B cell (primary cell): ENCODE data around the gene PSMD5. TPM values are rescaled to one million over a fixed set of nuclear protein-coding genes. Genes with fewer than 3 reads are reported as not detected.

ENCODE experiments used
- ATAC-seq: fragments of 200-7000 bp; cut with Tn5 transposase; one replicate; pipeline ENCODE4 v1.10.0; 2021; ENCODE audit warnings: low read depth, mild to moderate bottlenecking, moderate number of reproducible peaks, moderate library complexity
- CTCF ChIA-PET: fragments of 350-600 bp; sonication (Branson Sonifier 250); formaldehyde crosslinking; loops from one replicate; lab custom pipeline; 2021; ENCODE audit warnings: antibody characterized with exemption, inconsistent platforms; lab: Charles Lee
- POLR2A ChIA-PET: fragments of 350-600 bp; sonication (Branson Sonifier 250); formaldehyde crosslinking; loops from one replicate; lab custom pipeline; 2021; ENCODE audit warnings: antibody characterized with exemption; lab: Charles Lee
- DNase-seq: peaks from one replicate; pipeline ENCODE4 v3.0.0; 2013
- H2AFZ ChIP-seq: 2 replicates; pipeline ENCODE4 v1.6.1; 2012; ENCODE audit warnings: mild to moderate bottlenecking, low read depth, low read length; ENCODE audit not compliant: insufficient read depth, poor library complexity, severe bottlenecking
- H3K27ac ChIP-seq, 2 donors: 1 replicate in 1 of 2; 2 replicates in 1 of 2; pipeline ENCODE4 v1.5.1; 2012 to 2013; ENCODE audit warnings: low read length in 2 of 2, mild to moderate bottlenecking in 2 of 2, moderate library complexity in 1 of 2
- H3K27me3 ChIP-seq, 4 experiments: fragments of 200-600 bp in 1 of 4; sonication (generic) in 1 of 4; replicated peaks in 1 of 4; 1 replicate in 2 of 4; 2 replicates in 2 of 4; pipeline versions ENCODE4 v1.6.1 to v1.7.0; 2013 to 2016; ENCODE audit warnings: low read length in 3 of 4, mild to moderate bottlenecking in 2 of 4, mixed read lengths in 1 of 4, moderate library complexity in 1 of 4; ENCODE audit not compliant: insufficient read depth in 4 of 4, control insufficient read depth in 3 of 4; ENCODE audit errors: control extremely low read depth in 1 of 4
- H3K36me3 ChIP-seq, 2 experiments: replicated peaks in 1 of 2; 1 replicate in 1 of 2; 2 replicates in 1 of 2; pipeline versions ENCODE4 v1.6.1 to v1.7.1; 2013; ENCODE audit warnings: low read length in 1 of 2; ENCODE audit not compliant: insufficient read depth in 2 of 2, control insufficient read depth in 1 of 2; ENCODE audit errors: control extremely low read depth in 1 of 2, extremely low read depth in 1 of 2
- H3K4me1 ChIP-seq, 2 donors: fragments of 200-600 bp in 1 of 2; sonication (generic) in 1 of 2; 1 replicate in 1 of 2; 2 replicates in 1 of 2; pipeline versions ENCODE4 v1.5.1 to v1.6.1; 2013 to 2017; ENCODE audit warnings: low read length in 2 of 2; ENCODE audit not compliant: control insufficient read depth in 2 of 2, insufficient read depth in 2 of 2
- H3K4me2 ChIP-seq: replicated peaks from 2 replicates; pipeline ENCODE3; 2012; ENCODE audit warnings: mild to moderate bottlenecking, low read depth, low read length; ENCODE audit not compliant: poor library complexity, severe bottlenecking
- H3K4me3 ChIP-seq, 5 experiments: fragments of 200-600 bp in 1 of 5; sonication (generic) in 1 of 5; 1 replicate in 3 of 5; 2 replicates in 2 of 5; pipeline versions ENCODE4 v1.5.1 to v1.7.0; 2011 to 2016; ENCODE audit warnings: low read length in 4 of 5, mild to moderate bottlenecking in 4 of 5, low read depth in 2 of 5, control low read depth in 1 of 5, moderate library complexity in 1 of 5; ENCODE audit not compliant: insufficient read depth in 1 of 5; ENCODE audit errors: control extremely low read depth in 1 of 5, extremely low read depth in 1 of 5
- H3K79me2 ChIP-seq: fragments of 200-600 bp; sonication (generic); one replicate; pipeline ENCODE4 v1.6.0; 2016; ENCODE audit warnings: low read length; ENCODE audit not compliant: control insufficient read depth, insufficient read depth
- H3K9ac ChIP-seq: fragments of 200-600 bp; sonication (generic); 2 replicates; pipeline ENCODE4 v1.6.1; 2017; ENCODE audit warnings: mild to moderate bottlenecking, low read length, moderate library complexity
- H3K9me3 ChIP-seq, 3 donors: one replicate each; pipeline versions ENCODE4 v1.6.1 to v1.7.1; 2013; ENCODE audit warnings: low read length in 2 of 3; ENCODE audit not compliant: control insufficient read depth in 2 of 3, insufficient read depth in 1 of 3; ENCODE audit errors: control extremely low read depth in 1 of 3
- H4K20me1 ChIP-seq: 2 replicates; pipeline ENCODE4 v1.6.0; 2012; ENCODE audit warnings: mild to moderate bottlenecking, low read length; ENCODE audit not compliant: insufficient read depth, control insufficient read depth, poor library complexity, severe bottlenecking
- H3K27ac Mint-ChIP-seq: one replicate; pipeline ENCODE4 v1.8.0; 2021; ENCODE audit warnings: mixed read lengths
- H3K27me3 Mint-ChIP-seq: one replicate; pipeline ENCODE4 v1.8.0; 2021; ENCODE audit warnings: mixed read lengths
- H3K4me1 Mint-ChIP-seq: one replicate; pipeline ENCODE4 v1.8.0; 2021; ENCODE audit warnings: mixed read lengths
- H3K4me3 Mint-ChIP-seq: one replicate; pipeline ENCODE4 v1.8.0; 2021; ENCODE audit warnings: mixed read lengths
- H3K9me3 Mint-ChIP-seq: one replicate; pipeline ENCODE4 v1.8.0; 2022; ENCODE audit warnings: mixed read lengths; ENCODE audit not compliant: insufficient read depth
- CTCF ChIP-seq: fragments of 200-600 bp; IDR thresholded peaks from one replicate; pipeline ENCODE4 v1.8.0; 2022; ENCODE audit warnings: antibody characterized with exemption, mild to moderate bottlenecking
- EZH2 ChIP-seq: IDR thresholded peaks from 2 replicates; pipeline ENCODE4 v1.6.1; 2012; ENCODE audit warnings: borderline replicate concordance, low read depth, mild to moderate bottlenecking, moderate library complexity, low read length; ENCODE audit not compliant: insufficient read depth, poor library complexity, severe bottlenecking
- WGBS: methylation state at CpG from one replicate; pipeline ENCODE4 v1.1.5; 2013; ENCODE audit warnings: missing lambda C conversion rate; ENCODE audit not compliant: insufficient coverage; 5-methylcytosine and 5-hydroxymethylcytosine counted together
- intact Hi-C: fragments of 100-400 bp; cut with micrococcal nuclease; formaldehyde crosslinking; loops from one replicate; pipeline ENCODE4 v1.10.0; 2022
- polyA plus RNA-seq: library from polyadenylated mRNA; depleted of rRNA; stranded (reverse); fragments of >200 nt; gene quantifications from 2 replicates; pipeline ENCODE4 v1.2.3, GENCODE V29; 2012
- total RNA-seq, 2 donors: library from RNA; stranded (reverse); fragments of 120-200 nt in 1 of 2; gene quantifications; 1 replicate in 1 of 2; 2 replicates in 1 of 2; pipeline versions ENCODE4 v1.2.3 to v1.2.4, GENCODE V29; 2013 to 2022

Gene PSMD5
- total and polyA plus RNA-seq, 2 donors (not counting 1 experiment from before 2014, with no cell fraction given) = 7.4 to 25.3 TPM

- Histone ChIP-seq H4K20me1 (peaks cover 5% of the 10 kb centered on the region), H3K79me2 (peaks cover 56% of the 10 kb centered on the region), H3K4me1 (no peaks in the 10 kb centered on the region), H2AFZ (no peak overlapping the region), H3K27ac (no peak overlapping the region), H3K36me3 (peaks cover 6 to 27% of the 10 kb centered on the region in 2 experiments), H3K27me3 (no peaks in the 10 kb centered on the region), H3K4me2 (no peak overlapping the region), H3K4me3 (no peak overlapping the region), H3K9me3 (no peaks in the 10 kb centered on the region), H3K9ac (no peak overlapping the region)
- Mint-ChIP-seq H3K27me3 (no peaks in the 10 kb centered on the region), H3K4me3 (no peak overlapping the region), H3K4me1 (no peaks in the 10 kb centered on the region), H3K27ac (no peak overlapping the region), H3K9me3 (no peaks in the 10 kb centered on the region)
- TF ChIP-seq CTCF = no peak
- no peak for TF ChIP-seq EZH2
- CTCF ChIA-PET = no interaction called here
- DNase-seq (no peak), ATAC-seq (no peak)
- intact Hi-C loops = no loop called here
- POLR2A ChIA-PET = interaction anchor here (0.7 kb wide), 1 partner anchor 42 kb away, joined by 3 read pairs; no protein-coding TSS in a partner anchor
- 100% methylated on average over 1 of the region's 3 CpGs for whole genome bisulfite sequencing
Measured at GRCh38 chr9:120850315-120850714, 7.6 kb upstream of the PSMD5 start.

- peaks cover 10 to 17% of the 10 kb centered on the region in 2 experiments for H3K36me3 ChIP-seq
- no peak overlapping the region for H3K4me3 ChIP-seq
- CTCF ChIA-PET = no interaction called here
Measured at GRCh38 chr9:120846906-120847305, 4.2 kb upstream of the PSMD5 start.

More at GRCh38 chr9:120846906-120847305, 4.2 kb upstream of the PSMD5 start:
- Histone ChIP-seq H3K4me1 (peaks cover 18 to 19% of the 10 kb centered on the region in 2 donors), H3K9me3 (peaks cover 0 to 14% (median 0%) of the 10 kb centered on the region in 3 donors), H3K79me2 (peaks cover 84% of the 10 kb centered on the region), H3K27ac (no peak overlapping the region), H3K4me2 (no peak overlapping the region), H4K20me1 (peaks cover 5% of the 10 kb centered on the region), H3K27me3 (no peaks in the 10 kb centered on the region), H2AFZ (no peak overlapping the region), H3K9ac (no peak overlapping the region)
- 100% methylated on average over 1 of the region's 1 CpG for WGBS
- Mint-ChIP-seq H3K27me3 (no peaks in the 10 kb centered on the region), H3K9me3 (no peaks in the 10 kb centered on the region), H3K4me1 (peaks cover 15% of the 10 kb centered on the region), H3K4me3 (no peak overlapping the region), H3K27ac (no peak overlapping the region)
- ATAC-seq (no peak), DNase-seq (no peak)
- TF ChIP-seq CTCF = no peak
- TF ChIP-seq EZH2 = no peak
- intact Hi-C loops = no loop called here
- POLR2A ChIA-PET = no interaction called here
